Measurements from ENCODE around the gene CLSTN2.

DNA sequence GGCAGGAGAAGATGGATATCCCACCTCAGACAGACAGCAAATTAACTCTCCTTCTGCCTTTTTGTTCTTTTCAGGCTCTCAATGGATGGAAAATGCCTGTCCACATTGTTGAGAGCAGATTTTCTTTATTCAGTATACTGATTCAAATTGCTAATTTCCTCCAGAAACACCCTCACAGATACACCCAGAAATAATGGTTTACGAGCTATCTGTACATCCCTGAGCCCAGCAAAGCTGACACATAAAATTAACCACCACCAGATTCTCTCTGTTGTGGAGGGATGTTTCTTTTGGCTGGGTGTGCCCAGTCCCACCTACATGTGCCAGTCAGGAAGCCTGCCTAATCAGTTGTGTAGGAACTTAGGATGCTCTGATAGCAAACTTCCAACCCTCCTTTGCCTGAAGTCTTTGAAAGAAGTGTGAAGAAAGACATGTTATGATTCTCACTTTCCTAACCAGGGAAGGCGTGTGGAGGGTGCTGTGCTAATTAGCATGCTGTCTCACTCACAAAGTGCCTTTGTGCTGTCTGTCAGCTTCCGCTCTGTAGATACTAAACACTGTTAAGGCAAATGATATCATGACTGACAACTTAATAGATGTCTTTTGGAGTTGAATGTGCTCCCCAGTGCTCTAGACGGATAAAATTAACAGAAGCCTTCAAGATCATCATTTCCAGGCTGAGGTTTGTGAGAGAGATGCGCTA is 208.5 kb downstream of the CLSTN2 start:
- TF ChIP-seq, protein P1, sequence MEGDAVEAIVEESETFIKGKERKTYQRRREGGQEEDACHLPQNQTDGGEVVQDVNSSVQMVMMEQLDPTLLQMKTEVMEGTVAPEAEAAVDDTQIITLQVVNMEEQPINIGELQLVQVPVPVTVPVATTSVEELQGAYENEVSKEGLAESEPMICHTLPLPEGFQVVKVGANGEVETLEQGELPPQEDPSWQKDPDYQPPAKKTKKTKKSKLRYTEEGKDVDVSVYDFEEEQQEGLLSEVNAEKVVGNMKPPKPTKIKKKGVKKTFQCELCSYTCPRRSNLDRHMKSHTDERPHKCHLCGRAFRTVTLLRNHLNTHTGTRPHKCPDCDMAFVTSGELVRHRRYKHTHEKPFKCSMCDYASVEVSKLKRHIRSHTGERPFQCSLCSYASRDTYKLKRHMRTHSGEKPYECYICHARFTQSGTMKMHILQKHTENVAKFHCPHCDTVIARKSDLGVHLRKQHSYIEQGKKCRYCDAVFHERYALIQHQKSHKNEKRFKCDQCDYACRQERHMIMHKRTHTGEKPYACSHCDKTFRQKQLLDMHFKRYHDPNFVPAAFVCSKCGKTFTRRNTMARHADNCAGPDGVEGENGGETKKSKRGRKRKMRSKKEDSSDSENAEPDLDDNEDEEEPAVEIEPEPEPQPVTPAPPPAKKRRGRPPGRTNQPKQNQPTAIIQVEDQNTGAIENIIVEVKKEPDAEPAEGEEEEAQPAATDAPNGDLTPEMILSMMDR (conservative IDR thresholded peaks at IDR 0.05): no peak
- no peak for TF ChIP-seq EZH2 (IDR thresholded peaks at IDR 0.05; ENCODE audit: low read depth)

All from PC-9 (cell line).